NCI-H510A treated with DMSO at 0.1 percent for 48 hours (cell line): ENCODE results near the gene PC.

Source experiments
- DNase-seq: peaks from one replicate; lab custom pipeline; 2025; lab: John Stamatoyannopoulos, UW

The PC gene

DNA sequence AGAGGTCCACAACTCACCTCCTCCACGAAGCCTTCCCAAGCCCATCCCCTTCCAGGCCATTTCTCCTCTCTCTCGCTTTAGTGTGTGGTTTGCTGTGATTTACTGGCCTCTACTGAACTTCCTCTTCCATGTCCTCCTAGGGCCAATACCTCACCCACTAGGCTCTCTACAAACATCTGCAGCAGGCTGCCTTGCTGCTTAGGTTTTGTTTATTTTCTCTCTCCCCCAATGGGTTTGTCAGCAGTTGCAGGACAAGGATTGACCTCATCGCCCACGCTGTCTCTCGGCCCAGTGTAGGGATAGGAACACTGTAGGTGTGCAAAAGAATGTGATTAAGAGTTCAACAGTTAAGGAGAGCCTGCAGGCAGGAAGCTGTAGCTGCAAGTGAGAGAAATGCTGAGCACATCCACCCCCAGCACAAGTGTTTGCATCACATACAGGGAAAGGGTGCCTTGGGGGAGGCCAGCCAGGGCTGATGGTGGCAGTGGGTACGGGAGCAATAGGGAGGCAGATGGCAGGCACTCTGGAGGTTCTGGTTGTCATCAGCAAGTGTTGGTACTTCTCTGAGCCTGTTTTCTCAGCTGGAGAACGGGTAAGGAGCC, 1.4 kb downstream of the PC start:
- DNase-seq: no peak

DNA sequence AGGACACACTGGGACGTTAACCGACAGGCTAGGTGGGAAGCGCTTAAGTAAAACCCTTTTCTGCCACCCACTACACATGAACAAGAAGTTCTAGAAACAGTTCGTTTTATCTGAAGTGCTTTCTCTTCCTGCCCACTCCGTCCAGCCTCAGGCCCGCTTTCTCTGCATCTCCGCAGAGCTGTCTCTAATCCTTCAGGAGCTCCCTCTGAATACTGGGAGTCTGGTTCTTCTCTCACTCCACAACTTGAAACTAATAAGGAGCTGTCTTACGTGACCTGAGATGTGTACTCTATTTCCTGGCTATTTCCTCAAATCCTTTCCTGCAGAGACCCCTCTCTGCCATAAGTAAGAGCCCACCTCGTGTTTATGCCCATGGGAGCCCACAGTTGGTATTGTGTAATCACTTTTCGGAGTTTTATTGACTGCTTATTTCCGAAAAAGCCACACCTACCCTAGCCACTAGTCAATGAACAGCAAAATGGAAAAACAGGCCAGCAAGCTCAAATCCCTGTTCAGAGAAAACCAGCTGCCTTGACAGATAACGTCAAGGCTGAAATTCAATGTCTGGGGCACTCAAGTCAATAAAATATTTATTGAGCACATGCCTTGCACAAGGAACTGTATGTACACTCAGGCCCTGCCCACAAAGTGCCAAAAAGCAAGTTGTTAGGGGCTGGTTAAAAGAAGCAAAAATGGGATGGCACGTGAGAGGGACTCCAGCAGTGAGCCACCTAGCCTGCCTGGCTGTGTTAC, 4.9 kb downstream of the PC start:
- DNase-seq: no peak

DNA sequence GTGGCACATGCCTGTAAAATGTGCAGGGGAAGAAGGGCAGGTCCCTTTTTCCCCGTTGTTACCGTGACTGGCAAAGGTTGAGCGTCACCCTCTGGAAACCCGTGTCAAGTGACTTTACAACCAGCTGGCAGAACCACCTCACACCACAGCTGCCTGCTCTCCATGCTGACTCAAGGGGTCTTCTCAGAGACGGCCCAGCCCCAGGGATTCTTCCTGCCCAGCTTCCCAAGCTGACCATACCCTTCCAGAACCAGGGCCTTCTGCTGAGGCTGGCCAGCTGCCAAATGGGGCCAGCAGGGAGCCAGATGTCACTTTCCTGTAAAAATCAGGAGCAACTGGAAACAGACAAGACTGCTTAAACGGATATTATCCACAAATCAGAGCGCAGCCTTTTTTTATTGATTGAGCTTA, 6.3 kb downstream of the PC start:
- DNase-seq: peak; percentile 72

DNA sequence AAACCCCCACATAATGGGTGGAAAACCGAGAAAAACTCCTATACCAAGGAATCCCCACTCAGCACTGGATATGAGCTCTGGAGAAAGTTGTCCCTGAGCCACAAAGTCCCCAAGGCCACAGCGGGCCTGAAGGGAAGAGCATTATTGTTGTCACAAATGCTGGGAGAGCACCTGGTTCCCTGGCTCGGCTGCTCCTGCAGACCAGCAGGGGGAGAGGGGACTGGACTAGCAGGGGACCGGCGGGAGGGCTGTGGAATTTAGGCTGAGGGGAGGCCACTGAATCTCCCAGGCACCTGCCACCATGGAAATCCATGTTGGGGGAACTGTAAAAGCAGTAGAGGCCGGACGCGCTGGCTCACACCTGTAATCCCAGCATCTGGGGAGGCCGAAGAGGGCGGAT, 7.0 kb downstream of the PC start:
- DNase-seq: no peak

DNA sequence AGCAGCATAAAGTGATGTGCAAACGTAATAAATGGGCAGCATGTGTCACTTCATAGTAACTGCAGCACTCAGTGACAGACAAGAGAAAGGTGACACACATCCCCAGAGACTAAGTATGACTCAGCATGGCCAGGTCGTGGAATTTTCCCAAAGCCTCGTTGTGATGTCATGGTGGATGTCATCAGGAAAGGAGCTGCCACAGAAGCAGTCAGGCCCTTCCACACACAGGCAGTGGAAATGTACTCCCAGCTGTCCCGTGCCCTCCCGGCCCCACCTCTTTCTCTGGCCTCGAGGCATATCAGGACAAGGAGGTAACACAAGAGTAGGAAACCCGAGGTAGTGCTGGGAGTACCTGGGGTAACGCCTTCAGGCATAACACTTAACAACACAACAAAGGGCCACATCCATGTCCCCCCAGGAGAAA, 8.1 kb downstream of the PC start:
- DNase-seq: peak; percentile 57

DNA sequence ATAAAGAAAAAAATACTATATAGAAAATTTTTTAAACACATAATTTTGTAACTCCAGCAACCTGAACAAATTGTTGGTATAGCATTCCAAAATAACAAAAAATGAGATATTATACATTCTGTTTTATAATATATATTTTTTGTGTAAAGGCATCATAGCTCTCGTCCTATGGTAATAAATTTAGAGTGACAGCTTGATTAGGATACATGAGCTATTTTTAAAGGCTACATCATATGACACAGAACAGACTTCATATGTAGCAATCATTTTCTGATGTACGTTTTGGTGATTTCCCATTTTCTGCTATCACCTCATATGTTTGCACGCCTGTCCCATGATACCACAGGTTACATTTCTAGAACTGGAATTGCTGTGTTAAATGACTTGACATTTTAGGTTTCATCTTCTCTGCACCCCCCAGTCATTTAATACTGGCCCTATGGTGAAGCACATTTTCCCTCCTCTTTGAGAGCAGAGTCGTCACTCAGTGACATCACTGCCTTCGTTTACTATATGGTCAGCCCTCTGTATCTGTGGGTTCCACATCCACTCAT, 19.5 kb downstream of the PC start:
- no peak for DNase-seq

DNA sequence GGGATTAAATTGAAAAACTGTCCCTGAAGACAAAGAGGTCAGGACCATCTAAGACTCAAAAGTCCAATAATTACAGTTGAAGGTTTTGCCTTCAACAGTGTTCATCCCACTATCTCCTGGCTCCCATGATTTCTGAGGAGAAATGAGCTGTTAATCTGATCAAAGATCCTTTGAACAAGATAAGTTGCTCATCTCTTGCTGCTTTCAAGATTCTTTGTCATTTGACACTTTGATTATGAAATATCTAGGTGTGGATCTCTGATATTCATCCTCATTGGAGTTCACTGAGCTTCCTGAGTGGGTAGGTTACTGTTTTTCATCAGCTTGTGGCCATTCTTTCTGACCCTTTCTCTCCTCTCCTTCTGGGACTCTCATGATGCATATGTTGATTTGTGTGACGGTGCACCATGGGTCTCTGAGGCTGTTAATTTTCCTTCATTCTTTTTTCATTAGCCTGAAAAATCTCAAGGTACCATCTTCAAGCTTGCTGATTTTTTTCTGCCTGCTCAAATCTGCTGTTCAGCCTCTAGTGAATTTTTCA, 20.9 kb downstream of the PC start:
- DNase-seq: no peak

DNA sequence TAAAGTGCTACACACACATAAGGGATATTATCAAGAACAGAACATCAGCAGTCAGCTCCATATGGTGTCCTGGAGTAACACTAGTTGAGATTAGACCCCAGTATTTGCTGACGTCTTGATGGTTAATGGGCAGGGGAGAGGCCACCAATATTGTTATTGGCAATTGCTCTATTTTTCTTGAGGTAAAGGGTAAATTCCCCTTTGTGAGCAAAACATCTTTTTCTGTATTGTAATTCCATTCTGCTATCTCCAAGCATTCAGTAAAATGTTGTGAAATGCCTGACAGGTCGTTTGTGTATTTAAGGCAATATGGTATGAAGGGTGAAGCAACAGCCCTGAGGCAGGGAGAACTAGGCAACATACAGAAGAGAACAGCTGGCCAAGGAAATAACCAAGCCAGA, 21.9 kb downstream of the PC start:
- no peak for DNase-seq

DNA sequence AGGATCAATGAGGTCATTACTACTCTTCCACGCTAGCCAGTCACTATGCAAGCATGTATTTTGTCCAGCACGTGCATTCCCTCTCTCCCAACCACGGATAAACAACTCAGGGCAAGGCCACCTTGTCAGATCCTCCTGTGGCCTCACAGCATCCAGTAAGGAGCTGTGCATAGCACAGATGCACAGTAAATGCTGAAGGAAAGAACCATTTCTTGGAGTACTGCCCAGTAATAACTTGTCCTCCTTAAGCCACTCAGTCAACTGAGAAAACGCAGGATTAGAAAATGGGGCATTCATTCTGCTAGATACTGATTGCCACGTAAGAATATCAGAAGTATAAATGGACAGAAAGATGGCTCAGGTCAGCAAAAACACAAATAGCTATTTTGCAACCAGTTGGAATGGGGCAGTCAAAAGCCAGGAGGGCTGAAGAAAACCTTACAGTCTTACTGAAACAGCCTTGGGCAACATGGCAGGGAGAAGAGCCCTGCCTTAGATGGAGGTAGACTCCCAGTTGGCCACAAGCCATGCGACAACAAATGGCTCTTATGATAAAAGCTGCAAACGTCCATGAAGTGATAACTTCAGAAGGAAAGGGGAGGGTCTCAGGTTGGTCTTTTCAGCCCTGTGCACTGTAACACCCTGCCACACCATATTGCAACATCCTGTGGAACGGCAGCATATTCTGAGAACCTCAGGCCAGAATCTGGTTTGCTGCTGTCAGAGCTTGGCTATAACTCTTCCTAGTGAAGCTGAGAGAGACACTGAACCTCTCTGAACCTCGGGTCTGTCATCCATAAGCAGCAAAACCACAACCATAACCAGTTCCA, 23.0 kb downstream of the PC start:
- DNase-seq: no peak

DNA sequence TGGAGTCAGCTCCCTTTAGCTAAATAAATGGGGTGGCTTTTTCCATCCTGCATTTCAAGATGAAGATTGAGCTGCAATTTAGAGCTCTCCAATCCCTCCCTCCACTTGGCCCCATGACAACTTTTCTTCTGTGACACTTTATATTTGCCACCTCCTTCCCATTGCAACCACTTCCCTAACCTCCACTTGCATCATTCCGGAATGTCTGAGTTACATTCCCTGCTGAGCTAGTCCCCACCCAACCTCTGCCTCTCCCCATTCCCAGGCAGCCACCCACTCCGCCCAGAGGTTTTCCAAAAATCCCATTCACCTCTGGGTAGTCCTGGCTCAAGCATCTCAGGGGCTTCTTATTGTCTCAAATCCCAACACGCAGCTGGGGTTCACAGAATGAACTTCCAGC, 24.7 kb downstream of the PC start:
- no peak for DNase-seq

DNA sequence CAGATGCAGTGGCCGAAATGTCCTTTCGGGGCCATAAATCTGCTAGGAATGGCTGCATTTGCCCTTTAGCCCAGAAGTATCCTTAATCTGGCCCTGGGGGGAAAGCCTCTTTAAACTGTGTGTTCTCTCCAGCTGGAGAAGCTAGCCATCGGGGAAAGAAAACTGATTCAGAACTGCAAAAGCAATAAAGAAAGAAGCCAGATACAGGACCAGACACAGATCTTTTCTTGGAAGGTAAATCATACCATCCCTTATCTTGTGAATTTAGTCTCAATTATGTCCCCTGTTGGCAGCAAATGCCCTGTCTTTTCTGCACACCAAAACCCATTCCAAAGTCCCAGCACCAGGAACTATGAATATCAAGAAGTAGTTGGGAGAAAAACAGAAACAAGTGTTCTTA, 25.6 kb downstream of the PC start:
- no peak for DNase-seq

DNA sequence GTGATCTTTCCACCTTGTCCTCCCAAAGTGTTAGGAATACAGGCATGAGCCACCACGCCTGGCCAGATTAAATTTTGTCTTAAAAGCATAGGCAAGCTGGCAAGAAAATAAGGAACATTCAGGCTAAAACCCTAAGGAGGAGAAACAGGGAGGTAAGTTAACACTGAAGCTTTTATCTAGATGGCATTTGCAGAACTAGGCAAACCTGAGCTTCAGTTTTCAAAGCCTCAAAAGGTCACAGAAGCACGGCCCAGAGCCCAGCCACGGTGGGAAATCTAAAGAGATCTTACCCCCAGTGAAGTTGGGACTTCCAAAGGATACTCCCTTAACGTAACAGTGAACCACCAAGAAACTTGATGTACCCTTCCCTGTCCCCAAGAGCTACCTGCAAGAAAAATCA, 28.4 kb downstream of the PC start:
- no peak for DNase-seq

DNA sequence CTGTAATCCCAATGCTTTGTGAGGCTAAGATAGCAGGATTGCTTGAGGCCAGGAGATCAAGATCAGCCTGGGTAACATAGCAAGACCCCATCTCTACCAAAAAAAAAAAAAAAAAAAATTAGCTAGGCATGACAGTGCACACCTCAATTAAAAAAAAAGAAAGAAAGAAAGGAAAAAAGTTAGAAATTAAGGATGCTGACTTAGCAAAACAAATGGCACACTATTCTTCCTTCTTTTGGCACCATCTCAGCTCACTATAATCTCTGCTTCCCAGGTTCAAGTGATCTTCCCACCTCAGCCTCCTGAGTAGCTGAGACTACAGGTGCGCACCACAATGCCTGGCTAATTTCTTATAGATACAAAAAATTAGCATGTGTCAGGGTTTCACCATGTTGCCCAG, 33.9 kb downstream of the PC start:
- no peak for DNase-seq

DNA sequence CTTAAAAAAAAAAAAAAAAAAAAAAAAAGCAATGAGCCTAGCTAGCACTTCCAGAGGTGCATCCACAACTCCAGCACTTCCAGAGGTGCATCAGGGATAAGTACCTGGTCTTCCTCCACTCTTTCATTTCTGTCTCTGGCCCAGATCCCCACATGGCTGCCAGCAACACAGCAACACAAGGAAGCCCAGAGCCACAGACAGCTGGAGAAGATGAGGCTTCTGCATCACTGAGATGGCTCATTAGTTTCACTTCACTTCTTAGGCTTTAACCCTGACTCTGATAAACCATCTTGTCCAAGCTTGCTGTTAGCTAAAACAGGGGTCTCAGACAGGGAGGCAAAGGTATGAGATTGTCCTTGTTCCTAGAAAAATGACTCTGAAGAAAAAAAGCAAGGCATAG, 35.6 kb downstream of the PC start:
- DNase-seq: no peak

DNA sequence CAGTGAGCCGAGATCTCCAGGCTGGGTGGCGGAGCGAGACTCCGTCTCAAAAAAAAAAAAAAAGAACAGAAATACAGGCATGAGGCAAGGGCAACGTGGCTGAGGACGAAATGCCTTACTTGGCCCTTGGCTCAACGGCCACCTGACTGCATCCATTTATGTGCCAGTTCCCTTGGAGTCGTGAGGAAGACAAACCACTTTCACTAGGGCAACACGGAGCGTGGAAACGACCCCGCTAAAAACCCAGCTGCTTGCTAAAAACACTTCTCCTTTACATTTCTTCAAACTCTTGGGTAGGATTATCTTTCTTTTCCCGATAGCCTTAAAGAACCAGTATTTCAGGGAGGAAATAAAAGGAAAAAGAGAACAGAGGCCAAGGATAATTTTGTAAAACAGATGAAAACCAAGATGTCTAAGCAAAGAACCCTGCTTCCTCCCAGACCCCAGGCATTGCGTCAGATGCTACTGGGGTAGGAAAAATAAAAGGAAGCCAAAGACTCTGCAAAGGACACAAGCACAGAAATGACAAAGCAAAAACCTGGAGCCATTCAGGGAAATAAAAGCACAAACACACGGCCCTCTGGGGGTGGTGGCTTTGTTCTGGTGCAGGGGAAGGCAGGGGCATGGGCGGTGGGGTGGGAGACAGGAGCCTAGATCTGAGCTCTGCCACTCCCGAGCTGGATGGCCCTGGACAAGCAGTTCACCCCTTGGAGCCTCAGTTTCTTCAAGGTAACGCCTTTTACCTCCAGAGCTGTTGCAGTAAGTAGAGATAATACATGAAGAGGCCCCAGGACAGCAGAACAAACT, 37.0 kb downstream of the PC start:
- DNase-seq: no peak

DNA sequence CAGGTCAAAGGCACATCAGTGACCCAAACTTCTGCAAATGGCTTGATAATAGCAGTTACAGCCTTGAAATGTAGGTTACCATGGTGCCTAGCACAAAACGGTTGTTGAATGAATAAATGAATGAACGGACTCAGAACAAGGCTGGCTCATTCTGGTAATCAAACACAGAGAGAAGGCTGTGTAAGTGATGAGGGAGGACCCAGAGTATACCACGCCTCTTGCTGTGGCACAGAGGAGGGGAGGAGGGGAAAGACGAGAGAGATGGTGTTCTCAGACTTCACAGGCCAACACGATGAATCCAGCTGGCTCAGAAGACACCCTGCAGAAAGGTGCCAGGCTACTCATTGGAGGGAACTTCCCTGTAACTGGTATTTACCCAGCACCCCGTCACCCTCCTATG, 38.3 kb downstream of the PC start:
- DNase-seq: no peak

DNA sequence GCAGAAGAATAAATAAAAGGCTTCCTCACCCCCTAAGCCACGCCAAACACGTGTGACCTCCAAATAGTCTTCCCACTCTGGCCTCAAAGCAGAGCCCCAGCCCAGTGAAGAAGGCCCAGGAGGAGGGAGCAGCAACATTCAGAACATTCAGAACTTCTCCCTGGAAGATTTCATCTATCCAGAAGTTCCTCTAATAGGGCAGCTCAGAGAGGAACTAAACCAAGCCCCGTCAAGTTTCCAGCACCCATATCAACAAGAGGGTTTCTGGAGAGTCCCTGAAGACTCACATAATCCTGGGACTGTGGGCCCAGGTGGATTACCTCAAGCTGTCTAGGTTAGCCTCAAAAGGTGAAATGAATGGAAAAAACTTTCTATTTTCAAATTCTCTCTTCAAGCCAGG, 39.4 kb downstream of the PC start:
- DNase-seq: no peak

DNA sequence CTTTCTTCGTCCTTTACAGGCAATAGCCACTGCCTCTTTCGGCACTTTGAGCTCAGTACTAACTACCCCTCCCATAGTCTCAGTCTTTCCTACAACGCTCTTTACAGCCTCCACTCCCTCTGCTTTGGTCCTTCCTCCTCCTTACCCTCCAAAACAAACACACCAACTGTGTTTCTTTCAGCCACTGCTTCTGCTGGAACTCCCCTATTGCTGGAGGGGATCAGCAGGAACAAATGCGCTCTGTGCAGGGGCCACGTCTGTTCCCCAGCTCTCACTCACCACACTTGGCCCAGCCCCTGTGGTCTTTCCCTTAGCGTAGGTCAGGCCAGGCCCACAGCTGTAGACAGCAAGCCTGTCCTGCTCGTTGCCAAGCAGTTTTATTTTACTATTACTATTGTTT, 42.3 kb downstream of the PC start:
- DNase-seq: no peak

DNA sequence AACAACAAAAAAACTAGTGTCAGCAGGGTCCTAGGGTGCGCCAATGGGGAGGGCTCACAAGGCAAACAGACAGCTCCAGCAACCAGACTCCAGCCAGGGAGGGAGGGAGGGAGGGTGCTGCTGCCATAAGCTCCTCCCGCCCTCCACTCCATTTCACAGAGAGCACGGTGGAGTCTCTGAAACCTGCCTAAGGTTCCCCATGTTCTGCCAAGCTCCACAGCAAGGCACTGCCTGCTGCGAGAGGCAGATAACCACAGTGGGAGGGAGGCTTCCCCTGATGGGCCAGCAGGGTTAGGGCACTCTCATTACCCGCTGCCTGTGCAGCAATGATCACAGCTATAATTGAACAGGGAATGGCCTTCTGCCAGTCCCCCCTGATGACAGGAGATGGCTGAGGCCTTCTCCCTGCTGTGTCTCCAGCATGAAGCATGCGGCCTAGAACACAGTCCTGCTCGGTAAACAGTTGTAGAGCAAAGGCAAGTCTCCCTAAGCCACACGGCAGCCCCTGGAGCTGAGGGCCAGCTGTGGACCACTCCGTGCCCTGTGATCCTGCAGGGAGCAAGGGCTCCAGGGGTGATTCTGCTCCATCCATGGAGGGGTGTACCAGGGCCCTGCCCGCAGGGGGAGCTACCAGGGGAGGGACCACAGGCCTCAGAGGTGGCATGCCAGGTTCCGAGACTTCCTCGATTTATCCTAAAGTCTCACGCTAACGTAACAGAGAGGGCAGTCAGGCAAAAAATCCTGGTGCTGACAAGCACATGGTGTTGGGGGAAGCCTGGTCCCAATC, 42.9 kb downstream of the PC start:
- no peak for DNase-seq

DNA sequence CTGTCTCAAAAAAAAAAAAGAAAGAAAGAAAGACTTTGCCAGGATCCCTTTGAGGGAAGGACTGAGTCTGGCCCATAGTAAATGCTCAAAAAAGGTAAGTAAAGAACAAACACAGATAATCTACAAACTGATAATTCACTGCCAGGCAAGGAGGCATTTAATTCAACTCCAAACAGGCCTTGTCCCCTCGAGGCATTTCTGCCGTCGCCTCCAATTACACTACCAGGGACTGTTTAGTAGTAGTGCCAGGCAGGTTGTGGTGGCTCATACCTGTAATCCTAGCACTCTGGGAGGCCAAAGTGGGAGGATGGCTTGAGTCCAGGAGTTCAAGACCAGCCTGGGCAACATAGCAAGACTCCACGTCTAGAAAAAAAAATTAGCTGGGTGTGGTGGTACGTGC, 43.7 kb downstream of the PC start:
- DNase-seq: no peak

DNA sequence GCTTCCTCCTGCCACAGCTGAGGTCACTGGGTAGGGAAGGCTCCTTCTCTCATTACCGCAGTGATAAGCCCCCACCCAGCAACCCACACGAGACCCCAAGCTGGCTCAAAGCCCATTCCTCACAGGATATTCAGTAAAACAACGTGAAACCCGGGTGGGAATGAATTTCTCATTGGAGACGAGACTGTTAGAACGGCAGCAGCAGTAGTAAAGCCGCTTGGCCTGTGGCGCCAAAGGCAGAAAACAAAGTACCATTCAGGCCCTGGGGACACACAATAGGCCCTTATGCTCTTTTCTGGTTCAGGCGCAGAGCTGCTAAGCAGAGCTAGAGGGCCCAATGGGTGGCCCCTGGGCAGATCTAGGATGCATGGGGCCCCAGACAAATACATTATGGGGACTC, 45.3 kb downstream of the PC start:
- DNase-seq: no peak
